H1 (cell line): Measurements from ENCODE around the gene KCNIP3. TPM values are rescaled to one million over a fixed set of nuclear protein-coding genes. Genes with fewer than 3 reads are reported as not detected.

Experiments
- HDAC2 ChIP-seq, 2 experiments: fragments of 300-600 bp in 1 of 2; sonication (generic) in 1 of 2; IDR thresholded peaks; 2 replicates each; pipeline ENCODE4 v1.6.1; 2011 to 2012; ENCODE audit warnings: low read depth in 2 of 2, low read length in 2 of 2, mild to moderate bottlenecking in 2 of 2, moderate library complexity in 2 of 2, borderline replicate concordance in 1 of 2, inconsistent platforms in 1 of 2
- JUN ChIP-seq: IDR thresholded peaks from 2 replicates; pipeline ENCODE4 v1.6.1; 2011; ENCODE audit warnings: low read depth, mild to moderate bottlenecking, improper control_type of control experiment, low read length
- POLR2A ChIP-seq, 2 experiments: IDR thresholded peaks; 1 replicate in 1 of 2; 2 replicates in 1 of 2; pipeline ENCODE4 v1.6.1; 2011; ENCODE audit warnings: low read depth in 2 of 2, low read length in 2 of 2, mild to moderate bottlenecking in 2 of 2; ENCODE audit errors: control extremely low read depth in 1 of 2
- SUZ12 ChIP-seq: fragments of 200-600 bp; sonication (generic); IDR thresholded peaks from 2 replicates; pipeline ENCODE4 v1.6.1; 2012; ENCODE audit warnings: mild to moderate bottlenecking, inconsistent platforms, low read length, moderate library complexity, mixed read lengths
- polyA plus RNA-seq, 7 experiments: library from polyadenylated mRNA; depleted of rRNA in 3 of 7; stranded (reverse) in 5 of 7; unstranded in 2 of 7; fragments of >200 nt in 5 of 7; fragments of 200-250 nt in 2 of 7; gene quantifications; 1 replicate in 5 of 7; 2 replicates in 1 of 7; 4 replicates in 1 of 7; pipeline versions ENCODE4 v1.2.1 to v1.2.3, GENCODE V29; 2011 to 2013; ENCODE audit warnings: missing spikeins in 2 of 7, mixed read lengths in 2 of 7
- total RNA-seq: library from RNA; stranded (reverse); fragmentation: NEBNext Ultra II Directional; extraction: Animal tissue kit (Norgen Biotek cat#: 25700); gene quantifications from 2 replicates; pipeline ENCODE4 v1.2.1, GENCODE V29; 2021

Gene KCNIP3
- total and polyA plus RNA-seq, 2 of the 8 experiments (the other 6 are each of a cell fraction or from before 2014, with no cell fraction given), result 0.33 to 1.9 TPM

- no peak for TF ChIP-seq POLR2A (IDR thresholded peaks at IDR 0.05; ENCODE audit: control extremely low read depth in 1 of 2, low read depth in 2 of 2, low read length in 2 of 2)
- no peak for TF ChIP-seq HDAC2 (IDR thresholded peaks at IDR 0.05; ENCODE audit: borderline replicate concordance in 1 of 2, low read depth in 2 of 2, low read length in 2 of 2)
- no peak for TF ChIP-seq JUN
- no peak for TF ChIP-seq SUZ12
Observed at GRCh38 chr2:95325026-95325425, 27.9 kb downstream of the KCNIP3 start (continued).
